ENCODE data around the gene LRMDA.

Gene LRMDA

DNA sequence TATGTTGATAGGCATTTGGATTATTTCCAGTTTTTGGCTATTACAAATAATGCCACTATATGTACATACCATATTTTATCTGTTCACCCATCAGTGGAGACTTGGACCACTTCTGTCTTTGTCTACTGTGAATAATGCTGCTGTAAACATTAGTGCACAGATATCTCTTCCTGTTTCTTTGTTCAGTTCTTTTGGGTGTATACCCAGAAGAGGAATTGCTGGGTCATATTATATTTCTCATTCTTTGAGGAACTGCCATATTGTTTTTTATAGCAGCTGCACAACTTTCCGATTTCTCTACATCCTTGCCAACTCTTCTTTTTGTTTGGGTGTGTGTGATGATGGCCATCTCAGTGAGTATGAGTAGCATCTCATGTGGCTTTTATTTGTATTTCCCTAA, 218.0 kb downstream of the LRMDA start:
- H3K9me3 Mint-ChIP-seq: peaks cover 2% of the 10 kb centered on the region
- no peak overlapping the region for H3K27ac Mint-ChIP-seq
- no peaks in the 10 kb centered on the region for H3K36me3 Mint-ChIP-seq (ENCODE audit: low read depth)
- no peak overlapping the region for H3K4me3 Mint-ChIP-seq
- peaks cover 8% of the 10 kb centered on the region for H3K27me3 Mint-ChIP-seq (ENCODE audit: low read depth)
- TF ChIP-seq, protein P1, sequence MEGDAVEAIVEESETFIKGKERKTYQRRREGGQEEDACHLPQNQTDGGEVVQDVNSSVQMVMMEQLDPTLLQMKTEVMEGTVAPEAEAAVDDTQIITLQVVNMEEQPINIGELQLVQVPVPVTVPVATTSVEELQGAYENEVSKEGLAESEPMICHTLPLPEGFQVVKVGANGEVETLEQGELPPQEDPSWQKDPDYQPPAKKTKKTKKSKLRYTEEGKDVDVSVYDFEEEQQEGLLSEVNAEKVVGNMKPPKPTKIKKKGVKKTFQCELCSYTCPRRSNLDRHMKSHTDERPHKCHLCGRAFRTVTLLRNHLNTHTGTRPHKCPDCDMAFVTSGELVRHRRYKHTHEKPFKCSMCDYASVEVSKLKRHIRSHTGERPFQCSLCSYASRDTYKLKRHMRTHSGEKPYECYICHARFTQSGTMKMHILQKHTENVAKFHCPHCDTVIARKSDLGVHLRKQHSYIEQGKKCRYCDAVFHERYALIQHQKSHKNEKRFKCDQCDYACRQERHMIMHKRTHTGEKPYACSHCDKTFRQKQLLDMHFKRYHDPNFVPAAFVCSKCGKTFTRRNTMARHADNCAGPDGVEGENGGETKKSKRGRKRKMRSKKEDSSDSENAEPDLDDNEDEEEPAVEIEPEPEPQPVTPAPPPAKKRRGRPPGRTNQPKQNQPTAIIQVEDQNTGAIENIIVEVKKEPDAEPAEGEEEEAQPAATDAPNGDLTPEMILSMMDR (IDR thresholded peaks at IDR 0.05; ENCODE audit: unreplicated experiment in 3 of 3): no peak
- H3K4me1 Mint-ChIP-seq: peaks cover 58% of the 10 kb centered on the region

DNA sequence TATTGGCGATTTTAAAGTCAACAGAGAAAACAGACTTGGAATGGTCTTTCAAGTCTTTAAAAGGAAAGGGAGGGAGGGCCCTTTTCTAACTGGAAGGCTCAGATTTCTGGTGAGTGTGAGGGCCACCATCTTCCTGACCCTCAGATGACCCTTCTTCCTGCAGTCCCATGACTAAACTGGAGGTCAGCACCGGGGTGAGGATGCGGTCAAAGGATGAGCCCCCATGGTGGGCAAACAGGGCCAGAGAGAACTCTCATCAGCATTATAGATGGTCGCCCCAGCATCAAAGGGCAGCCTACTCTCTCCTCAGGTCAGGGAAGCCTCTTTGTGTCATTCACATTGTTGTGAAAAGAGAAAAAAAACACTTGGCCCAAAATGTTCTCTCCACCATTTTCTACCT, 219.2 kb downstream of the LRMDA start:
- H3K36me3 Mint-ChIP-seq (ENCODE audit: low read depth): no peaks in the 10 kb centered on the region
- peaks cover 2% of the 10 kb centered on the region for H3K9me3 Mint-ChIP-seq
- no peak overlapping the region for H3K4me3 Mint-ChIP-seq
- H3K27ac Mint-ChIP-seq: no peak overlapping the region
- TF ChIP-seq, protein P1 (IDR thresholded peaks at IDR 0.05; ENCODE audit: unreplicated experiment in 3 of 3): no peak
- H3K4me1 Mint-ChIP-seq: peaks cover 63% of the 10 kb centered on the region
- peaks cover 4% of the 10 kb centered on the region for H3K27me3 Mint-ChIP-seq (ENCODE audit: low read depth)

DNA sequence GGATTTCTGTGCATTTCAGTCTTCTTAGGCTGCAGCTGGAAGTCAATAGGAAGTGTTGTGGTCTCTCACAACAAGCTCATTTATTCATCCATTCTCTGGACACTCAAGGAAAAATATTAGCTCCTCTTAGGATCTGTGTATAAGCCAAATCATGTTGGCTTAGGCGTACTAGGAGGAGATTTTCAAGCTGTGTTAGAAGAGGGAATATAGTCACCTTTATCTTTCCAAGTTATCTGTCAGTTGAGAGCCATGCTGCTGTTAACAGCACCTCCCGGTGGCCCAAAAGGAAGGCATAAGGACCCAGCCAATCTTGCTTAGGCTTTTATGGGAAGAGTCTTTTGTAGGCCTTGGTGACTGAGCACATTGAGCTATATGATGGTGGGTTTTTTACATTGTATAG, 220.0 kb downstream of the LRMDA start:
- Mint-ChIP-seq H3K4me1 (peaks cover 63% of the 10 kb centered on the region), H3K27ac (peak overlapping the region in 1 of 3 experiments; percentile 86), H3K36me3 (ENCODE audit: low read depth) (no peaks in the 10 kb centered on the region), H3K27me3 (ENCODE audit: low read depth) (no peaks in the 10 kb centered on the region), H3K4me3 (no peak overlapping the region), H3K9me3 (peaks cover 2% of the 10 kb centered on the region)
- TF ChIP-seq, protein P1 (IDR thresholded peaks at IDR 0.05; ENCODE audit: unreplicated experiment in 3 of 3): peak in 1 of 3 experiments; percentile 7

DNA sequence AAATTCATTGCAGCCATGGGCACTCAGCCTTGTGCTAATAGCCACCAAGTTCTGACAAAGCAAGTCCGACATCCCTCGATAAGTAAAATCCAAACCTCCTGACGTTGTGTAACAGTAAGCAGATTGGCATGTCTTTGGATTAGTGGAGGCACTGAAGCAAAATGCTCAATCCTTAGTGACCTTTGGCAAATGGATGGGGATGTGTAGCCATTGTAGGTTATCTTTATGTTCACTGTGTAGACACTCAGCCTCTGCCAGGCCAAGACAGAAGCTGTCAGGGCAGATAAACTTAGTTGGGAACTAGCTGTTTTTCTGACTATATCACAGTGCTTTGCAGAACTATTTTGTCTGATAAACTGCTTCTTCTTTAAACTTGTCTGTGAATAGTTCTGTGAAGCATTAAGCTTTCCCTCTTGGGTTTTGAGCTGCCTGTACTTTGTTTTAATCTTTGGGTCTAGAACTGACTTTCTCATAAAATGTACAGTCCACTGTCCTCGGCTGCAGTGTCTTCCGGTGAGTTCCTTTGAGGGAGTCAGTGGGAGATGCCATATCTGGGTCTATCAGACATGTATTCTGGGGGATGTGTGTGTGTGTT, 220.8 kb downstream of the LRMDA start:
- peak overlapping the region; percentile 40 to 86 (median 47) for H3K27ac Mint-ChIP-seq
- TF ChIP-seq, protein P1 (IDR thresholded peaks at IDR 0.05; ENCODE audit: unreplicated experiment in 3 of 3): no peak
- peak overlapping the region in 1 of 3 experiments; percentile 8 for H3K4me3 Mint-ChIP-seq
- peaks cover 3% of the 10 kb centered on the region for H3K27me3 Mint-ChIP-seq (ENCODE audit: low read depth)
- H3K36me3 Mint-ChIP-seq (ENCODE audit: low read depth): no peaks in the 10 kb centered on the region
- H3K9me3 Mint-ChIP-seq: peaks cover 2% of the 10 kb centered on the region
- H3K4me1 Mint-ChIP-seq: peaks cover 63% of the 10 kb centered on the region

DNA sequence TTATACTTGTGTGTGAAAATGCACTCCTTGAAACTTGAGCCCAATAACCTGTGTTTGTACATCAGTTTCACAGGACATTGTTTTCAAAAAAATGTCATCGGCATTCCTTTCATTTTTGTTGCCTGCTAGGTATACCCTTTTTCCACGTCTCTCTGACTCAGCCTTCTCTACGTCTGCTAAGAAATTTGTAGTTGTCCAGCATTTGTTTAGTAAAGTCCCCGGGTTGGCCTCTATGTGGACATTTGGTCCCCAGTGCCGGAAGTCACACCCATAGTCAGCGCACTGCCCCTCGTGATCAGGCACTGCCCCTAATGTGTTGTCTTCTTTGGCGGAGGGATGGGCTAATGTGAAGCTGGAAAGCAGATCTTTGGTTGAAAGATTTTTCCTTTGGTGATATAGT, 222.3 kb downstream of the LRMDA start:
- no peaks in the 10 kb centered on the region for H3K36me3 Mint-ChIP-seq (ENCODE audit: low read depth)
- no peak overlapping the region for H3K4me3 Mint-ChIP-seq
- TF ChIP-seq, protein P1 (IDR thresholded peaks at IDR 0.05; ENCODE audit: unreplicated experiment in 3 of 3): no peak
- H3K27ac Mint-ChIP-seq: peak overlapping the region in 2 of 3 experiments; percentile 85 to 87
- peaks cover 2% of the 10 kb centered on the region for H3K9me3 Mint-ChIP-seq
- peaks cover 72% of the 10 kb centered on the region for H3K4me1 Mint-ChIP-seq
- H3K27me3 Mint-ChIP-seq (ENCODE audit: low read depth): peaks cover 12% of the 10 kb centered on the region

DNA sequence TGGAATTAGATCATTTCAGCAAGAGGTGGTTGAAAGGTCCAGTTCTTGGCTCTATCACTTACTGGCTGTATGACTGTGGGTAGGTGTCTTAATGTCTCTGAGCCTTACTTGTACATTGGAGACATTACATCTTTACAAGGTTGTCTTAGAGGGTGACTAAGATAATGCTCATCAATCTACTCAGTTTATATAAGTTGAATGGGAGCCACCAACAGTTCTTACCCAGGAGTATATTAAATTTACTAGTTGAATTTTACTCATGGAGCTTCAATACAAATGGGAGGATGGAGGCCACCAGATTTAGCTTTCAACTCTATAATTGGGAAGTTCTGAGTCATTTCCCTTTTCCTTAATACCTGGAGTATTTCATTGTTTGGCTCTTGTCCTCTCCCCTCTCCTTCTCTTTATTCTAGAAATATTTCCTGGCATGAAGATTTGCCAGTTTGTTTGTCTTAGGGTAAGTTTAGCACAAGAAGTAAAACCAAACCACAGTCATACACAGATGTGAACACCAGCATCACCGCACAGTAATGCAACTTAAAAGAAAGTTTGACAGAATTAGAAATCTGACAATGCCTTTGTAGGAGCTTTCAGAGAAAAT, 222.8 kb downstream of the LRMDA start:
- Mint-ChIP-seq H3K27me3 (ENCODE audit: low read depth) (peaks cover 15% of the 10 kb centered on the region), H3K4me3 (no peak overlapping the region), H3K4me1 (peaks cover 72% of the 10 kb centered on the region)

More for the DNA sequence above, 222.8 kb downstream of the LRMDA start:
- TF ChIP-seq, protein P1 (IDR thresholded peaks at IDR 0.05; ENCODE audit: unreplicated experiment in 3 of 3): no peak
- Mint-ChIP-seq H3K36me3 (ENCODE audit: low read depth) (no peaks in the 10 kb centered on the region), H3K27ac (peak overlapping the region; percentile 54 to 87 (median 85)), H3K9me3 (peaks cover 2% of the 10 kb centered on the region)
